Stimulated activated CD4-positive, alpha-beta T cell treated with anti-CD3 and anti-CD28 coated beads, Interleukin-1b, Interleukin-23, amount 100 ng/mL, for 48 hours (primary cell): ENCODE results near the gene DCLK1.

Experiments used
- DNase-seq: peaks from one replicate; pipeline ENCODE4 v3.0.0-alpha.2; 2020

Gene DCLK1

DNA sequence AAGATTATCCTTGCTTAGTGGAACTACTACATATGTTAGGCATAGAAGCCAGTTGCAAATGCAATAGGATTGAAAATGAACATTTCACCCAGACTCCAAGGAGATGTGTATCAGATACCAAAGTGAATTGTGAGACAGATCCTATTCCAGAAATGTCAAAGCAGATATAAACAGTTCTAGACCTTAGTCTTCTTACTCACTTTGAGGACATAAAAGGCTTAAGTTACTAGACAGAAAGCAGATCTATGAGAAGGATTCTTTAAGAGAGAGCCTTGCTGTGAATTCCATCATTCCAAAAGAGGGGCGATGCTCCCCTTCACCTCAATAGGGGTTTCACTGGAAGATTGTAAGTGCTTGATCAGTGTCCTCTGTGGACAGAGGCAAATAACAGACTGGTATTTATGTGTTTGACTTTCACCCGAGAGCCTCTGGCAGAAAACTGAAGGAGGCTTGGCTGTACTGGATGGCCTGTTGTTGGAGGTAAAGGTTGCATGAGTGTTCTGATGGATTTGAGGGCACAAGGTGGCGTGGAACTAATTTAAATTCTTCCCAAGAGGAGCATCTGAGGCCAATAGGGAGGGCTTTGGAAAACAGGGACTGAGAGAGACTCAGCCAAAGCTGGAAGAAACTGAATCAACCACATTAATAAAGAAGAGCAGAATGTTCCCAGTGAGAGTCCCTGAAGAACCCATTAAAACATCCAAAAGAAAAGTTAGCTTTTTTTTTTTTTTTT lies 194.8 kb downstream of the DCLK1 start:
- DNase-seq, result no peak

DNA sequence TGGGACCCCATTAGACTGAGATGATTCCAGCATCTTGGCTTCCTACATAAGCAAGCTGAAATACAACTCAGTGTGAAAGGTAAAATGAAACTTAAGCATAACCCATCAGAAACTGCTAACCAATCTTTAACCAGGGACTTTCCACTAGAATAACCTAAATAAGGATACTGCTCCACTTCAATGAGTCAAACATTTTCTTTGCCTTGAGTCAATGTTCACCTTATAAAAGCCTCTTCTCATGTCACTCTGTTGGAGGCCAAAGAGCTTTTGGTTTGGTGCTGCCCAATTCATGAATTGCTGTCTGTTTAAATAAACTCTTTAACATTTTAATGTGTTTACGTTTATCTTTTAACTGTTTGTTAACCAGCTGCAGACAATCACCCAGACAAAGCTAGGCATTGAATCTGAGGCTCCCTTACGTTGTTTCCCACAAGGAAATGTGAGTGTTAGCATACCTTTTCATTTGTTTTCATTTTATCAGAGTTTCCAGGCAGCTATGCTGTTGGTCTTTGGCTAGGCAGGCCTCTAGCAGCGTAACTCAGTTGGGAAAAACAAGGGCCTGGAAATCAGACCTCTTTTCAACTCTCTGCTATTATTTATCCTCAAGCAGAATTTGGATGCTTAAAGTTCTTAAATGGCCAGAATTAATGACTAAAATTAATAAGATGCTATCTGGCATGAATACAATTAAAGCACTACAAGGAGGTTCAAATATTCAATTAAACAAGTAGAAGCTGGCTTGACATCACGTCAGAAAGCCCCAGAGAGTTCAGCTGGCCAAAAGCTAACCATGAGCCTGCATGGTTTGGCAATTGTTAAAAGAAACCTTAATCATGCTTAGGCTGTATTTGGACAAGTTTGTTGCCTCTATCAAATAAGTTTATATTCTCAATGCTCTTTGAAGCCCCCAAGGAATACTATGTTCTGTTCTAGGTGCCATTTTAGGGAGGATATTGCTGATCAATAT lies 200.2 kb downstream of the DCLK1 start:
- no peak for DNase-seq

DNA sequence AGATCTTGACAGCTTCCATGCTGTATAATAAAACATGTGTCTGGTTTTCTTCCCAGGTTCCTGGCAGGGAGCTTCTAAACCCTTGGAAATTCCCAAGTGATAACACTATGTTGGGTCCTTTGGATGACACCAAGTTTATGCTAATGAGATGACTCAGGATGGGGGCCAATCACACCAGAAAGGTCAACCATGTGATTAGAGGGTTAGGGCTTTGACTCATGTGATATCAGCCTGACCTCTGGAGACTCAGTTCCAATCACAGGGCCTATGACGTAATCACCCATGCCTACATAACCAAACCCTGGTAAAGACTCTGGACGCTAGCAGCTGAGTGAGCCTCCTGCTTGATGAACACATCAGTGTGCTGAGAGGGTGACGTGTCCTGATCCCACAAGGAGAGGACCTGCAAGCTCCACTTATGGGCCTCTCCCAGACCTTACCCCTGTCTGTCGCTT lies 203.6 kb downstream of the DCLK1 start:
- DNase-seq, result no peak

DNA sequence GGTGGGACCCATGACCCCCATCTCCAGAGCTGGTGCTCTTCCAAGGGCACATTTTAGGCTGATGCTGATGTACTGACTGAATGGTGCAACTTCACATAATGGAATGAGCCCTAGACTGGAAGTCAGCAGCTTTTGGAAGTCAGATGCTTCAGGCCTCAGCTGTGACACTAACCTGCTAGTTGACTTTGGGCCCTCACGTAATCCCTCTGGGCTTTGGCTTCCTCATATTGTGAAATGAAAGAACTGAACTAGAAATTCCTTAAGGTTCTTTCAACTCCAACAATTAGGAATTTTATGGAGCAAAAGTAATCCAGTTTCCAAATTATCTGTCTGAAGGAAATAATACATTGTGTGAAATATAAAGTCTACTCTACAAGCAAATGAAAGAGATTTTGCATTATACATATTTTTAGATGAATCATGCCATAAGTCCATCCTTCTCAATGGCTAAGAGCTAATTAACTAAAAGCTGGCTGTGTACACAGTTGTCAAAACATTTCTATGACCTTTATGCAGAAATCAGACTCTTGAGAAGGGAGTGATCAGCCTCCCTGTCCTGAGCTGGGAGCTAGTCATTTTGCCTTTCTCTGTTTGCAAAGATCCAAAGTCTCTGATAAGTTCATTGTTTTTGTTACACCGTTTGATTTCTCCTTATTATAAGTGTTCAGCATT lies 204.2 kb downstream of the DCLK1 start:
- DNase-seq, result no peak

DNA sequence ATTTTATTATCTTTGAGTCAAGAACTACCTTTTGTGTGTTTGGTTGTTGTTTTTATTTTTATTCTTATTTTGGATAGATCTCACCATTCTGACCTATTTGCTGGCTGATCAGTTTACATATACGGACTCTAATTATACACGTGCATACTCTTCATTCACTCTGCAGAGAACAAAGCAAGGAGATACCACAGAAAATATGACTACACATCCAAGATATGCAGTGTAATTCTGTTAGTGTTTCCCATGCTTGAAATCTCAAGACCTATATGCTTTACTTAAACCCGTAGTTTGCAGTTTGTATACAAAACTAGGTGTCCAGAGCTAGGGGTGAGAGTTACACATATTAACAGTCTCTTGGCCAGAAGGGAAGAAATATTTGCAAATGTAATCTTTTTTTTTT lies 205.5 kb downstream of the DCLK1 start:
- DNase-seq, result no peak

DNA sequence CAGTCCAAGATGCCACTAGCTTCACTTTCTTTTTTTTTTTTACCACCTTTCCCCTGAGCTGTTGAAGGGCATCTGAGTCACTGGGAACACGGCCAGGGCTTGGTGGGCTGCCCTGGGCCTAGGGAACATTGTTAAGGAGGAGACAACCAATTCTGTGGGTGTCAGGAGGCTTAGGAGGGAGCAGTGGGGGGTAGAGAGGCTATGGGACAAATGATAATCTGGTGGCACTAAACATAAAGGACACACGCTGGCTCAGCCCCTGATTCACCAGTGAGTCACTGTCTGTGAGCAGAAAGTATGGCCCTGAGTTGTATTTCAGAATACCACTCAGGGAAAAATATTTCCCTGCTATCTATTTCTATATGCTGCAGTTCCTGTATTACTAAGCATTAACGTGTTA lies 207.8 kb downstream of the DCLK1 start:
- DNase-seq, result no peak

DNA sequence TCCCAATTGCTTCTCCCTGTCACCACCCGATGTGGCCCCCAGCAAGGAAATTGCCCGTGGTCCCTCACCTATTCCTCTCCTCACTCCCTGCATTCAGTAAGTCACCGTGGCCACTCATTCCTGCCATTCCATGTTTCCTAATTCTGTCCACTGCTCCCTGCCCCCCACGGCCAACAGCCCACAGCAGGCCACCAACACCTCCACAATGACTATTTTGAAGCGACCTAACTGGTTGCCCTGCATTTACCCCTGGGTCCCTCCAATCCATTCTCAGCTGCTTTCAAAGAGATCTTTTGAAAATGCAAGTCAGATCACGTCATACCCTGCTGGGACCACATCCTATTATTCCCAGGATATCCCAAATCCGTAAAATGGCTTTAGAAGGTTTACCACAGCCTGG lies 210.4 kb downstream of the DCLK1 start:
- DNase-seq, result no peak

DNA sequence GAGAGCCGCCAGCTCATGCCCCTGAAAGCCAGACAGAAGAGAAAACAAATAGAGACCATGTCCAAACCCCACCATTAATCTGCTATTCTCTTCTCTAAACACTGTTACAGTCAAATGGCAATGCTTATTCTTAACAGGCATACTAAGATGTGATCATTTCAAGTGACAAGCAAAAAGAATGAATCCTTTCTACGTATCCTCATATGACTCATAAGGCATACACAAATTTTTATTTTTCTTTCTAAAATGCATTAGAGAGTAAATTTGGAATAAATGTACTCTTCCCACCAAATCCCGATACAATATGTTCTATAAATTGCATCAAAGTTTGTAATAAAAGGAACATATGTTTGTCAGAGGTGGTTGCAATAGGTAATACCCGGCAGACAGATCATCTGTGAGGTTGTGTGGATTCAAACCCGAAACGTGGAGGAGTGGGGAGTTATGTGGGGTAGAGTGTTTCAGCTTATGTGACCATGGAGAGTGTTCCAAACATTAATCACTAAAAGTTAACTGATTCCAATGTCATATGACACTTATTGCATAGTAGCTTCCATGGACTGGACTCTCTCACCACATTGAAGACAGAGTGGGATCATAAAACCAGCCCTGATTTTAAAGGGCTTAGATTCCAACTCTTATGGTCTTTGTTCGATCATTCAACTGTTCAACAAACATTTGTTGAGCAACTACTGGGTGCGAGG lies 213.1 kb downstream of the DCLK1 start:
- no peak for DNase-seq

DNA sequence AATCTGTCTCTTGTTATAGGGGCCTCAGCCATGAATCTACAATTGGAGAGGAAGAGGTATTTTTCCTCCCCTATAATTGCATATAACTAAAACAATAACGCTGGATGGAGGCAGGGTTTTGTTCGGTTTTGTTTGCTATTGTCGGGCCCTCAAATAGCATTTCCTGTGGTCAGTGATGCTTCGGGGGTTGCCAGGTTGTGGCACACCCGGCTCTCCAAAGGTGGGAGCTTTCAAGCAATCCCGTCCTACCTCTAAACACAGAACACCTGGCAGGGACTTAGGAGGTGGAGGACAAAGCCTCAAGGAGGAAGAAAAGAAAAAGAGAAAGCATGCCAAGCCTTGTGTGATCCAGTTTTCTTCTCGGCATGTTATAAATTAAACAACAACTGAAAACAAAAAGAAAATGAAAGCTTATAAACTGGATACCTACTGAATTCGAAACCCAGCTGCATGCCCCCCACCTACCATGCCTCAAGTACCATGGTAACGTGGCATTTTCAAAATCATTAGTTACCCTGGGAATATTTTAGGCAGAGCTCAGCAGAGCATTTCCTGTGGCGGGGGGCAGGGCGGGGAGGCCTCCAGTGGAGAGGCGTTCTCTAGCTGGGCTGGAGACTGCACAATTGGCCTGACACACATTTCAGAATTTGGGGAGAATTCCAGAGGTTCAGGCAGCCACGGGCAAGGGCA lies 213.8 kb downstream of the DCLK1 start:
- no peak for DNase-seq

DNA sequence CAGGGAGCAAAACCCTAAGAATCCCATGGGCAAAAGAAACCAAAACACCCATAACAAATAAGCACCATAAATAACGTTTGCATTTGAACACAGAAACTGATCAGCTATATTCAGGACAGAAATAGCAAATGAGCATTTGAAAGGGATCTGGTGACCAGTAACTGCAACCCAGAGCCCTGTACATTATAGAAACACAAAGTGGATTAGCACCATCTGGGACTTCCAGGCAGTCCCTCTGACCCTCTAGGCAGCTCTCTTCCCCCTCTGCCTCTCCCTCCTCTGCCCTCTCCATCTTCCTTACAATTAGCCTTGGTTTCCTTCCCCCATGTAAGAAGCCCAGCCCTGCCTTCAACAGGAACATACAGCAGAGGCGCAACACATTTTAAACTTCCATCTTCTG lies 215.0 kb downstream of the DCLK1 start:
- no peak for DNase-seq

DNA sequence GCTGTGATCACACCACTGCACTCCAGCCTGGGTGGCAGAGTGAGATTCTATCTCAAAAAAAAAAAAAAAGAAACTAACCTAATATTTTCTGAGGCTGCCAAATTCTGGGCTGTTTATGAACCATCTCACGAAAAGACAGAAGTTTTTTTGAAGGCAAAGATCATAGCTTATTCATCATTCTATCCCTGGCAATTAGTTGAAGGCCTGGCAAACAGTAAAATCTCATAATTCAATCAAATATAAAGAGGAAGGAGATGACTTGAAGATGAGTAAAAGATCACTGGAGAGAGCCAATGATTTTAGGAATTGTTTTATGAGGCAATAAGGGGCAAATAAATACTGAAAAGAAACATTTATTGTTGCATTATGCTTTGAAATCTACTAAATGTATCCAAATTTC lies 216.5 kb downstream of the DCLK1 start:
- DNase-seq, result no peak

DNA sequence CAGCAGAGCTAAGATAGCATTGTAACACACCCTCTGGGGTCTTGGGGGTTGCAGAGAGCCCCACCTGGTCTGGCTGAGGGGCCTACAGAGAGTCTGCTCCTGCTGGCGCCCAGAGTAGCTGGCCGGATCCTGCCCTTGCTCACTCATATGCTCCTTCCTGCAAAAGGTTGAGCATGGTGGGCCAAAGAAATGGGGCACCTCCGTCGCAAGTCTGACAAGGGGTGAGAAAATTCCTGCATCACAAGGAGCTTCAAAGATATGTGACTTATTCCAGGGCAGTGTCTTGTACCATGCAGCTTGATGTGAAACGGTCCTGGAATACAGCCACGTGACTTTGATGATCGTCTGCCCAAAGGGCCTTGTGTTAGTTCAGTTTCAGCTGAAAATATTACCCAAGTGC lies 218.3 kb downstream of the DCLK1 start:
- no peak for DNase-seq

DNA sequence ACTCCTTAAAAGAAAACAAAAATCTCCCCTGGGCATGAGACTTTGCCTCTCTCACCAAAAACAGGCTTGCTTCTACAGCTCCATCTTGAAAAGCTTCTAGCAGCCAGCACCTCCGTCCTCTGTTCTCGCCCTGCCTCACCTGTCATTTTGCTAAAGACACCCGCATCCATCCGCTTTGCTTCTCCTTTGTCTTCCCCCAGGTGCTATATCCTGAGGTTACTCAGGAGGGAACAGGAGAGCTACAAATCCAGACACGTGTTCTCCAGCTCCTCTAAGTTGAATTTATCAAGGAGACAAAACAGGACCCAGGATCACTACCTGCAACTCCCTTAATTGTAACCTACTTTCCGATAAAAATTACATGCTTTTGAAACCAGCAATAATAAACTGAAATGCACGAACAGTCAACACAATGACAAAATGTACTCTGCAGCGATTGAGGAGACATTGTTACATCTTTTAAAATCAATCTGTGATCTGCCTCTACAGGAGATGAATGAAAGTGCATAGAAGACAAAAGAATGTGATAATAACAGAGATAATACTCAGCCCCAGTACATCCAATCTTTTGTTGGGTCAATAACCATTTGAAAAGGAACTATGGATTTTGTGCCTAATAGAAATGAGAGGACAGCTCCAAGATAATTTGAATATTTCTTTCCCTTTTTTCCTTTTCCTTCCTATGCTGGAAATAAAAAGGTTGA lies 221.2 kb downstream of the DCLK1 start:
- DNase-seq, result no peak

DNA sequence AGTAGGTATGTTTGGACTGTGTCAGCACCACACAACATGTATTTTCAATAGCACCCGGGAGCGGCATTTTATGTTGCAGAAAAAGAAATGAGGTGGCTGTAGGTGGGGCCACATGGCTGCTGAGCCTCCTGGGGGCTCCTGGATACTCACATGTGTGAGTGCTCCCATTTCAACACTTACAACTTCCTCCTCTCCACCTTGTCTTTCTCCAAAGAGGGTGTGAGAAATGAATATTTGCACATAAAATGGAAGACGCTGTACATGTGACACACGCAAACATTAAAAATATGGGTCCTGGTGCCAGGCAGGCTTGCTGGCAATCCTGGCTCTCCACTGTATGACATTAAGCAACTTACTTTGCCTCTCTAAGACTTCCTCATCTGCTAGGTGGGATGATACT lies 222.1 kb downstream of the DCLK1 start:
- DNase-seq, result no peak

DNA sequence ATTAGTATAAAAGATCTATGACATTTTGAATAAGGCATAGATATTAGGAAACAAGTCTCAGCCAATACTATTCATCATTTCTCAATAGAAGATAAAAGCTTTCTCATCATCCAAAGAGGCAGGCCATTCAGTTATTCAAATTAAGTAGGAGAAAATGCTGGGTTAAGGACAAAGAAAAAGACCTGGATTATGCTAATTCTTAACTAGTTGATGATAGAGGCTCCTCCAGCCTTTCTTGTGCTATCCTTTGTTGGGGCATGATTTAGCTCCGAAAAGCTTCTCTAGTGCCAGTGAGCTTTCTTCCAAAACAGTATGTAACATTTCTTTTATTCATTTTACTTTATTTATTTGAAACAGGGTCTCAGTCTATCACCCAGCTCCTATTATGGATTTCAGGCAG lies 223.0 kb downstream of the DCLK1 start:
- DNase-seq, result no peak

DNA sequence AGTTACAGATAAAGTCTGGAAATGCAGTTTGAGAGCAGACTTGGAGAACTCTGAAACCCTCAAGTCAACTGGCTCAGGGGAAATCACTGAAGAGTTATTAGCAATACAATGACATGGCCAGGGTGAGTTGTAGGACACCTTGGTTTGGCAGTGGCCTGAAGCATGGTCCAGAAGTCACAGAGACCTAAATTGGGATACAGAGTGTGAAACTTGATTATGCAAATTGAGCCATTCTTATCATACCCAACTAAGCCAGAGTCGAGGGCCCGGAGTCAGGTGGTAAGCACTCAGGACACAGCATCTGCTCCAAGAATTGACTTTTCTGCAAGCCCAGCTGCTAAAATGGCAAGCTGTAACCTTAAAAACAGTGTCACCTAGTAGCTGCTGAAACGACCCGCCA lies 224.5 kb downstream of the DCLK1 start:
- DNase-seq, result no peak

DNA sequence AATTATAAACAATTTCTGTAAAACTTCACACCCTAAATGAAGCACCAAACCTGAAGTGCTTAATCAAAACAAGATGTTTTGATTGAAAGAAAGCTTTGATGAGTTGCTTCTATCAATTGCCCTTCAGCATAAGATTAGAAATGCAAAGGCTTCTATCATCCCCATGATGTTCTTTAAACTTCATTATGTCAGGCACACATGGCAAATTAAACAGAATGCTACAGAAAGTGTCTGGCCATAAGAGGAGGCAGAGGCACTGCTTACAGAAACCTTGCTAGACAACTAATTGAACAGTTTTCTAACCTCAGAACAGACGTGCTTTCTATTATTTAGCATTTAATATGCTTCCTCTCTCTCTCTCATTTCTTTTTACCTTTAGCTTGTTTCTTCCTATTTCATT lies 228.1 kb downstream of the DCLK1 start:
- DNase-seq, result no peak

DNA sequence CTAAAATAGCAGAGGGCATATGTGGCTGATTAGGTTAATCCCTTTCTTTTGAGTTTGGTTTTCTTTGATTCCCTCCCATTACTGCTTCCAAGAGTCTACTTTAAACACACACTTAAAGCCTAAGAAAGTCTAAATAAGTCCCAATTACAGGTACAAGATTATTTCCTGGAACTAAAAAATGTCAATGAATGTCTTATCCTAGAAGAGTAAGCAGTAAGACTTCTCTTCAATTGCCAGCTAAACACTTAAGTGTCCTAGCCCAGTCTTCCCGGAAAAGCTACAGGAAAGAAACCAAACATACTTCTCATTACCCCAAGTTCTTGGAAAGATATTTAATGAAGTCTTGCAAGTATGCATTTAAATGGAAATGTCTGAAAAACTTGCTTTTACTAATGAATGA lies 233.1 kb downstream of the DCLK1 start:
- no peak for DNase-seq

DNA sequence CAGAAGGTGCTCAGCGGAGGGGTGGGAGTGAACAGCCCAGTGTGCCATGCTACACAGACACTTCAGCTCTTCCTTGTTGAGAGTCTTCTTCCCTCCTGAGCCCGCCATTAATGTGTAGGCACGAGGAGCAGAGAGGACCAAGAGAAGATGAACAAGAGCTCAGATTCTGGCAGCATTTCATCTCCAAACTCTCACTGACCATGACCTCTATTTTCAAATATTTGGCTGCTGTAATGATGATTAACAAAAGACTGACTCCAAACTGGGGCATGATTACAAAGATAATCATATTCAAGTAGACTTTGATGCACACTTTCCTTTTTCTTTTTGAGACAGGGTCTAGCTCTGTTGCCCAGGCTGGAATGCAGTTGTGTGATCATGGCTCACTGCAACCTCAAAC lies 236.5 kb downstream of the DCLK1 start:
- DNase-seq, result no peak

DNA sequence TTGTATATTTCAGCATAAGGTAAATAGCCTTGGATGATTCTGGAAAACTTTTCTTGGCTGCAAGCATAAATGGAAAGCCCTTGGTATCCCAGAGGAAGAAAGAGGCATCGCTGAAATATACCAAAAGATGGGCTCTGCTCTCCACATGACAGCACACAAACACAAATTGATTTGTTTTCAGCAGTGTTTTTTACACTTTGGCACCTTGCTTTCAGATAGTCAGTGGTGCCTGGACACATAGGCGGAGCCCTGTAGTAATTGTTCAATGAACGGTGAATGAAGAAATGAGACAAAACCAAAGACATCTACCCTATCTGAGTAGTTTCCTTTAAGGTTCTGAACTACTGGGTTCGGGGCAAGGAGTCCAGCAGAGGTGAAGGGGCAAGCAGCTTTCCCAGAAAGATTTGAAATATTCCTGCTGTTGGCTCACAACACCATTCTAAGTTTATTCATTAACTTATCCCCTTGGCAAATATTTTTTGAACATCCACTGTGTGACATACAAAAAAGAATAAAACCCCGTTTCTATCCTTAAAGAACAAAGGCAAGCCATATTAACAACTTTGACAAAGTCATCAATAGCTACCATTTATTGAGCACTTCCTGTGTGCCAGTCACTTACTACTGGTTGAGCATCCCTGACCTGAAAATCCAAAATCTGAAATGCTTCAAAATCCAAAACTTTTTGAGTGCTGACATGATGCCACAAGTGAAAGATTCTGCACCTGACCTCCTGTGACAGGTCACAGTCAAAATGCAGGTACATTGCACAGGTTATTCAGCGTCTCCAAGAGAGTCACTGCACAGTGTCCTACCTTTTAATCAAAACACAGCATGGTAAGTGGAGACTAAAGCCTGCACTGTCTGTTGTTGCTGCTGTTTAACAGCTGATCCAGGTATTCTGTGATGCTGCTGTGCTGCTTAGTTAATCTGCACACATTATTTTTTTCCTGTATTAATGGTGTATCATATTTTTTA lies 238.1 kb downstream of the DCLK1 start:
- no peak for DNase-seq
